ENCODE measurements around the gene SMARCC1. TPM values are rescaled to one million over a fixed set of nuclear protein-coding genes. Genes with fewer than 3 reads are reported as not detected.

SMARCC1 gene
- total RNA-seq, 1 experiment from 2014 or later = 168 TPM

GRCh38 chr3:47540281-47540680 lies 241.4 kb downstream of the SMARCC1 start:
- DNase-seq (ENCODE audit: low read depth, low spot score) (no peak), ATAC-seq (no peak)
- Histone ChIP-seq H2AFZ (ENCODE audit: low read depth, low read length, poor library complexity, severe bottlenecking) (no peak overlapping the region), H3K9ac (ENCODE audit: low read length) (no peak overlapping the region), H3K36me3 (ENCODE audit: control insufficient read depth in 1 of 2, insufficient read depth in 2 of 2, low read length in 2 of 2) (no peaks in the 10 kb centered on the region), H3K4me1 (ENCODE audit: control insufficient read depth in 1 of 2, insufficient read depth in 2 of 2, low read length in 2 of 2) (no peaks in the 10 kb centered on the region), H3K4me2 (ENCODE audit: low read length) (no peak overlapping the region), H3K4me3 (replicated peaks in 1 of 2; ENCODE audit: low read depth in 1 of 2, low read length in 2 of 2) (no peak overlapping the region), H3K27ac (ENCODE audit: low read depth, low read length) (no peak overlapping the region), H4K20me1 (ENCODE audit: insufficient read depth) (no peaks in the 10 kb centered on the region), H3K9me2 (ENCODE audit: insufficient read depth) (no peaks in the 10 kb centered on the region), H3K9me3 (ENCODE audit: control insufficient read depth in 1 of 2, insufficient read depth in 1 of 2, low read depth in 1 of 2, low read length in 2 of 2) (no peaks in the 10 kb centered on the region), H3K27me3 (ENCODE audit: insufficient read depth, low read length) (no peaks in the 10 kb centered on the region), H3K79me2 (ENCODE audit: insufficient read depth, low read length) (no peaks in the 10 kb centered on the region)
- TF ChIP-seq ZFX (IDR thresholded peaks at IDR 0.05) (no peak), JUND (IDR thresholded peaks at IDR 0.05) (no peak), TCF7L2 (IDR thresholded peaks at IDR 0.05; ENCODE audit: borderline replicate concordance, extremely low read depth, insufficient read depth, insufficient read length) (no peak), ELF1 (IDR thresholded peaks at IDR 0.05; ENCODE audit: borderline replicate concordance, low read depth) (no peak), POLR2A (IDR thresholded peaks at IDR 0.05; ENCODE audit: borderline replicate concordance, extremely low read depth, insufficient read depth, insufficient read length) (no peak), ATF3 (IDR thresholded peaks at IDR 0.05) (no peak), YY1 (IDR thresholded peaks at IDR 0.05; ENCODE audit: extremely low read depth, insufficient replicate concordance, low read depth, low read length) (no peak), SRF (IDR thresholded peaks at IDR 0.05; ENCODE audit: low read depth) (no peak), CEBPB (IDR thresholded peaks at IDR 0.05; ENCODE audit: low read depth) (no peak), EGR1 (IDR thresholded peaks at IDR 0.05; ENCODE audit: low read depth) (no peak), EZH2 (IDR thresholded peaks at IDR 0.05) (no peak), CBX3 (IDR thresholded peaks at IDR 0.05; ENCODE audit: low read depth) (no peak)
- ChIA-PET CTCF (no interaction called here), POLR2A (no interaction called here), RAD21 (ENCODE audit: low non-redundant PET in 1 of 2, low total read pairs in 2 of 2, uncharacterized antibody in 2 of 2, unreplicated experiment in 2 of 2) (no interaction called here)
- BruUV-seq (replicated peaks) = no TSS peak
- intact Hi-C loops (cut with micrococcal nuclease) = no loop called here

GRCh38 chr3:47536967-47537366 lies 244.7 kb downstream of the SMARCC1 start:
- CTCF ChIA-PET = no interaction called here

More at GRCh38 chr3:47536967-47537366, 244.7 kb downstream of the SMARCC1 start:
- no peak overlapping the region for H3K4me3 ChIP-seq (replicated peaks in 1 of 2; ENCODE audit: low read depth in 1 of 2, low read length in 2 of 2)
- ChIA-PET RAD21 (ENCODE audit: low non-redundant PET in 1 of 2, low total read pairs in 2 of 2, uncharacterized antibody in 2 of 2, unreplicated experiment in 2 of 2) (no interaction called here), POLR2A (no interaction called here)
- ATAC-seq (no peak), DNase-seq (ENCODE audit: low read depth, low spot score) (no peak)
- H3K79me2 ChIP-seq (ENCODE audit: insufficient read depth, low read length) = no peaks in the 10 kb centered on the region
- no peaks in the 10 kb centered on the region for H3K36me3 ChIP-seq (ENCODE audit: control insufficient read depth in 1 of 2, insufficient read depth in 2 of 2, low read length in 2 of 2)
- no peak overlapping the region for H3K4me2 ChIP-seq (ENCODE audit: low read length)
- no peaks in the 10 kb centered on the region for H3K27me3 ChIP-seq (ENCODE audit: insufficient read depth, low read length)
- intact Hi-C loops (cut with micrococcal nuclease) = no loop called here
- no peaks in the 10 kb centered on the region for H4K20me1 ChIP-seq (ENCODE audit: insufficient read depth)
- no peaks in the 10 kb centered on the region for H3K9me2 ChIP-seq (ENCODE audit: insufficient read depth)
- TF ChIP-seq TCF7L2 (IDR thresholded peaks at IDR 0.05; ENCODE audit: borderline replicate concordance, extremely low read depth, insufficient read depth, insufficient read length) = no peak
- TF ChIP-seq FOSL1 (IDR thresholded peaks at IDR 0.05; ENCODE audit: low read depth) = no peak
- no peak for TF ChIP-seq YY1 (IDR thresholded peaks at IDR 0.05; ENCODE audit: extremely low read depth, insufficient replicate concordance, low read depth, low read length)
- no peak for TF ChIP-seq SIN3A (IDR thresholded peaks at IDR 0.05; ENCODE audit: low read depth)
- no peak for TF ChIP-seq SRF (IDR thresholded peaks at IDR 0.05; ENCODE audit: low read depth)
- no peak for TF ChIP-seq ELF1 (IDR thresholded peaks at IDR 0.05; ENCODE audit: borderline replicate concordance, low read depth)
- H3K9me3 ChIP-seq (ENCODE audit: control insufficient read depth in 1 of 2, insufficient read depth in 1 of 2, low read depth in 1 of 2, low read length in 2 of 2) = no peaks in the 10 kb centered on the region
- H3K4me1 ChIP-seq (ENCODE audit: control insufficient read depth in 1 of 2, insufficient read depth in 2 of 2, low read length in 2 of 2) = no peaks in the 10 kb centered on the region
- no peak overlapping the region for H3K9ac ChIP-seq (ENCODE audit: low read length)
- no peak overlapping the region for H2AFZ ChIP-seq (ENCODE audit: low read depth, low read length, poor library complexity, severe bottlenecking)
- H3K27ac ChIP-seq (ENCODE audit: low read depth, low read length) = no peak overlapping the region
- BruUV-seq (replicated peaks) = no TSS peak
